Nephron progenitor cell (in vitro differentiated cells): ENCODE data around the gene PLVAP.

Source experiments
- DNase-seq: peaks from one replicate; pipeline ENCODE4 v3.0.0; 2021
- H3K27ac Mint-ChIP-seq: 2 replicates; pipeline ENCODE4 v1.8.0; 2021; ENCODE audit warnings: mild to moderate bottlenecking, moderate library complexity, mixed read lengths
- H3K27me3 Mint-ChIP-seq: 2 replicates; pipeline ENCODE4 v1.8.0; 2021; ENCODE audit warnings: mild to moderate bottlenecking, low read depth, mixed read lengths; ENCODE audit not compliant: poor library complexity
- H3K36me3 Mint-ChIP-seq: 2 replicates; pipeline ENCODE4 v1.8.0; 2021; ENCODE audit warnings: low read depth, mixed read lengths
- H3K4me1 Mint-ChIP-seq: 2 replicates; pipeline ENCODE4 v1.8.0; 2021; ENCODE audit warnings: mixed read lengths
- H3K4me3 Mint-ChIP-seq: 2 replicates; pipeline ENCODE4 v1.8.0; 2021; ENCODE audit warnings: mild to moderate bottlenecking, moderate library complexity, mixed read lengths
- H3K9me3 Mint-ChIP-seq: 2 replicates; pipeline ENCODE4 v1.8.0; 2021; ENCODE audit warnings: mild to moderate bottlenecking, moderate library complexity, mixed read lengths
- CTCF ChIP-seq: fragments of 200-600 bp; sonication (generic); IDR thresholded peaks from 2 replicates; pipeline ENCODE4 v1.5.0; 2021; ENCODE audit warnings: antibody characterized with exemption

Gene PLVAP

GRCh38 chr19:17325133-17325532, 52.0 kb downstream of the PLVAP start:
- Mint-ChIP-seq H3K9me3 (no peaks in the 10 kb centered on the region), H3K36me3 (peaks cover 12% of the 10 kb centered on the region), H3K4me3 (no peak overlapping the region)

GRCh38 chr19:17324357-17325114, 52.6 kb downstream of the PLVAP start:
- no peak for TF ChIP-seq CTCF
- Mint-ChIP-seq H3K27me3 (peaks cover 11% of the 10 kb centered on the region), H3K27ac (no peak overlapping the region), H3K4me1 (peaks cover 16% of the 10 kb centered on the region), H3K36me3 (peaks cover 13% of the 10 kb centered on the region), H3K9me3 (no peaks in the 10 kb centered on the region), H3K4me3 (no peak overlapping the region)
- no peak for DNase-seq

More at GRCh38 chr19:17325133-17325532, 52.0 kb downstream of the PLVAP start:
- H3K27me3 Mint-ChIP-seq: peaks cover 16% of the 10 kb centered on the region
- peaks cover 19% of the 10 kb centered on the region for H3K4me1 Mint-ChIP-seq
- DNase-seq: no peak
- H3K27ac Mint-ChIP-seq: no peak overlapping the region
- TF ChIP-seq CTCF: no peak

- no peak overlapping the region for H3K27ac Mint-ChIP-seq
- H3K4me3 Mint-ChIP-seq: no peak overlapping the region
- DNase-seq: no peak
- H3K4me1 Mint-ChIP-seq: peaks cover 16% of the 10 kb centered on the region
- H3K36me3 Mint-ChIP-seq: peaks cover 13% of the 10 kb centered on the region
- no peak for TF ChIP-seq CTCF
- H3K9me3 Mint-ChIP-seq: no peaks in the 10 kb centered on the region
- peaks cover 7% of the 10 kb centered on the region for H3K27me3 Mint-ChIP-seq
Measured at GRCh38 chr19:17323964-17324332, 53.2 kb downstream of the PLVAP start.

DNA sequence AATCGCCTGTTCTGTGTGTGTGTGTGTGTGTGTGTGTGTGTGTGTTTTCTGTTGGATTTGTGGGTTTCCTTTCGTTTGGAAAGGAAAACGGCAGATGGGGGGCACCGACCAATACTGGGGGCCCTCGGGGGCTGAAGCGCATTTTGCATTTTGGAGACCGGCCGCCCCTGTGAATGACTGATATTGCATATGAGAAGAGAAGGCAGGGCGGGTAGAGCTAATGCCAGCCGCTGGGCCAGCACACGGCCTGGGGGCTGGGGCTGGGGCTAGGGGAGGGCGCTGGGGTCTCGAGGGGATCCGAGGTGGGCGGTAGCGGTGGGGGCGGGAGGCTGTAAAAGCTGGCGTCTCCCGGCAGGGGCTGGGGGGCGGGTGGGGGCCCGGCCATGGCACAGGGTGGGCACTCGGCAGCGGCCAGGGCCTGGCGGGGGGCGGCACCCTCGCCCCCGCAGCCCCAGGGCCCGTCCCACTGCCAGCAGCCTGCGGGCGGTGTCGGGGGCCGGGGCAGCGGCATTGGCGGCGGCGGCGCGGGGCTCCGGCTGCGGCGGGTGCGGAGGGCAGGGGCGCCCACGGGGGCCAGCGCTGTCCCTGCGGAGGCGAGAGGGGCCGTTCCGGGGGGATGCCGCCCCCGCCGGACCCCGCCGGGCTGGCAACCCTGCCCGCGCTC, 53.7 kb downstream of the PLVAP start:
- Mint-ChIP-seq H3K9me3 (no peaks in the 10 kb centered on the region), H3K27me3 (peaks cover 7% of the 10 kb centered on the region), H3K27ac (peak overlapping the region; percentile 81), H3K4me1 (peaks cover 16% of the 10 kb centered on the region), H3K36me3 (peaks cover 13% of the 10 kb centered on the region), H3K4me3 (no peak overlapping the region)
- no peak for DNase-seq
- TF ChIP-seq CTCF: no peak

DNA sequence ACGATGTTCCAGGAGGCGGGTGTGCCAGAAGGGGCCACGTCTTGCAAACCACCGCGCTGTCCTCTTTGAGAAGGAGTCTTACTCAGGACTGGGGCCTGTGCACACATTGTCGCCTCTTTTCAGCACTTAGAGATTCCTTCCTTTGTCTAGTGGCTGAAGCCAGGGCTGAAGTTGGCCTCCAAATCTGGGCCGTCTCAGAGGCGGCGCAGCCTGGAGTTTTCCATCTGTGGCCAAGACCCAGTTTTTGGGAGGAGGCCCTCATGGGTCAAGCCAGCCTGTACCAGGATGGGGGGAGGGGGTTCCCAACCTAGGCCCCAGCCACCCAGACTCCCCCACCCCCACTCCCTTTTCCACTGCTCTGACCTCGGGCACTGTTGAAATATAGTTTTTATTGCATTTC, 54.3 kb downstream of the PLVAP start:
- Mint-ChIP-seq H3K4me3 (no peak overlapping the region), H3K27ac (peak overlapping the region; percentile 95), H3K27me3 (peaks cover 7% of the 10 kb centered on the region), H3K4me1 (peaks cover 14% of the 10 kb centered on the region), H3K36me3 (peaks cover 13% of the 10 kb centered on the region), H3K9me3 (no peaks in the 10 kb centered on the region)
- DNase-seq: no peak
- TF ChIP-seq CTCF: no peak
